Uterus (tissue), 4 donors: ENCODE measurements around the gene CCNDBP1. TPM values are rescaled to one million over a fixed set of nuclear protein-coding genes. Genes with fewer than 3 reads are reported as not detected.
"Not testable (repeated sequence)": the region's sequence is repeated elsewhere in the genome, so short reads cannot be mapped to it uniquely, and the experiment has no call there.

Experiments
- DNase-seq, 2 donors: peaks; one replicate each; pipeline ENCODE4 v3.0.0-alpha.2; 2019 to 2020
- H3K27ac ChIP-seq, 2 donors: fragments of 200-600 bp; sonication (generic); 1 replicate in 1 of 2; 2 replicates in 1 of 2; pipeline ENCODE4 v1.5.1; 2016 to 2018
- H3K27me3 ChIP-seq, 2 donors: fragments of 200-600 bp; sonication (generic); one replicate each; pipeline ENCODE4 v1.5.1; 2018 to 2019; ENCODE audit warnings: control low read depth in 1 of 2
- H3K36me3 ChIP-seq, 2 donors: fragments of 200-600 bp; sonication (generic); one replicate each; pipeline ENCODE4 v1.5.1; 2019; ENCODE audit warnings: control low read depth in 1 of 2
- H3K4me1 ChIP-seq, 2 donors: fragments of 200-600 bp; sonication (generic); one replicate each; pipeline ENCODE4 v1.5.1; 2018 to 2019; ENCODE audit warnings: control low read depth in 1 of 2
- H3K4me3 ChIP-seq, 2 donors: fragments of 200-600 bp; sonication (generic); 1 replicate in 1 of 2; 2 replicates in 1 of 2; pipeline ENCODE4 v1.5.1; 2018 to 2019; ENCODE audit warnings: mild to moderate bottlenecking in 1 of 2
- H3K9me3 ChIP-seq, 2 donors: fragments of 200-600 bp; sonication (generic); one replicate each; pipeline ENCODE4 v1.5.1; 2019; ENCODE audit warnings: control low read depth in 1 of 2
- POLR2A ChIP-seq, 2 donors: fragments of 450-650 bp; IDR thresholded peaks; one replicate each; pipeline ENCODE4 v1.6.1; 2016; ENCODE audit warnings: antibody characterized with exemption in 2 of 2, mild to moderate bottlenecking in 1 of 2, moderate library complexity in 1 of 2
- intact Hi-C: fragments of 100-400 bp; cut with DNase I; formaldehyde crosslinking; loops from one replicate; pipeline ENCODE4 v1.15.1; 2023; ENCODE audit warnings: low total_unique reads
- total RNA-seq, 4 donors: library from RNA; depleted of rRNA in 3 of 4; stranded (reverse); fragments of >200 nt in 3 of 4; gene quantifications; one replicate each; pipeline versions ENCODE4 v1.1.0 to v1.2.4, GENCODE V29; 2014 to 2023
- TF ChIP-seq, protein P1 (sequence below), 4 experiments: fragments of 200-600 bp in 2 of 4; fragments of 450-650 bp in 2 of 4; sonication (generic) in 2 of 4; IDR thresholded peaks; one replicate each; pipeline ENCODE4 v1.5.1; 2016 to 2019; ENCODE audit warnings: antibody characterized with exemption in 4 of 4, mild to moderate bottlenecking in 2 of 4, moderate library complexity in 1 of 4
- donor health status: DM: yes; HTN: yes; CAD: no.

Gene CCNDBP1
- total RNA-seq, 4 donors from 2014 or later, result 27.9 to 45.6 (median 44.0) TPM

DNA sequence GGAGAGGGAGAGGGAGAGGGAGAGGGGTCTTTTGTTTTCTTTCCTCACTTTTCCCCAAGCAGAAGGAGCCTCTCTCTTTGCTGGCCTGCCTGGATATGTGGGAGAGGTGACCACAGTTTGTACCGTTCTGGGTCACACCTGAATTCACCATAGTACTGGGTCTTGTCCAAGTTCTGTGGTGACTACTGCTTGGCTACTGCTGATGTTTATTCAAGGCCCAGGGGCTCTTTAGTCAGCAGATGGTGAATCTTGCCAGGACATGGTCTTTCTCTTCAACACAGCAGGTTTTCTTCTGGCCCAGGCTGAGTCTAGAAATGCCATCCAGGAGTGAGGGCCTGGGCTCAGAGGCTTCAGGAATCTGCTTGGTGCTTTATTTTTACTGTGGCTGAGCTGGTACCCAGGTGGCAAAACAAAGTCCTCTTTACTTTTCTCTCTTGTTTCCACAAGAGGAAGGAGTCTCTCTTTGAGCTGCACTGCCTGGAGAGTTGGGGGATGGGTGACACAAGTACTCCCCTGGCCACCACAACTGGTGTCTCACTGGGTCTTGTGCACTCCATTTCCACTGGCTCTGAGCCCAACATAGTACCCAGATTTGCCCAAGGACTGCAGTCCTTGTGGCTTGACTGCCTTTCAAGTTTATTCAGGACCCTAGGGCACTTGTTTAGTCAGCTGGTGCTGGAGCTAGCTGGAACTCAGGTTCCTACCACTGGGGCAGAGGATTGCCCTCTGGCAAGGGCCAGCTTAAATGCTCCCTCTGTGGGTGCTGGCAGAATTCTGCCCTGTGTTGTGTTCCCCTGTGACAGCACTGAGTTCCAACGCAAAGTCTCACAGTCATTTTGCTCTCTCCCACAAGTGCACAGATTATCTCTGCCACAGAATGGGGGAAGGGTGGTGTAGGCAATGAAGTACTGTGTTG is 16.8 kb upstream of the CCNDBP1 start:
- intact Hi-C loops, result no loop called here
- no peak for DNase-seq
- Histone ChIP-seq H3K4me1 (no peaks in the 10 kb centered on the region), H3K4me3 (no peak overlapping the region), H3K9me3 (peaks cover 0 to 3% of the 10 kb centered on the region in 2 donors), H3K27ac (no peak overlapping the region), H3K36me3 (no peaks in the 10 kb centered on the region), H3K27me3 (no peaks in the 10 kb centered on the region)
- no peak for TF ChIP-seq POLR2A (IDR thresholded peaks at IDR 0.05)
- TF ChIP-seq, protein P1, sequence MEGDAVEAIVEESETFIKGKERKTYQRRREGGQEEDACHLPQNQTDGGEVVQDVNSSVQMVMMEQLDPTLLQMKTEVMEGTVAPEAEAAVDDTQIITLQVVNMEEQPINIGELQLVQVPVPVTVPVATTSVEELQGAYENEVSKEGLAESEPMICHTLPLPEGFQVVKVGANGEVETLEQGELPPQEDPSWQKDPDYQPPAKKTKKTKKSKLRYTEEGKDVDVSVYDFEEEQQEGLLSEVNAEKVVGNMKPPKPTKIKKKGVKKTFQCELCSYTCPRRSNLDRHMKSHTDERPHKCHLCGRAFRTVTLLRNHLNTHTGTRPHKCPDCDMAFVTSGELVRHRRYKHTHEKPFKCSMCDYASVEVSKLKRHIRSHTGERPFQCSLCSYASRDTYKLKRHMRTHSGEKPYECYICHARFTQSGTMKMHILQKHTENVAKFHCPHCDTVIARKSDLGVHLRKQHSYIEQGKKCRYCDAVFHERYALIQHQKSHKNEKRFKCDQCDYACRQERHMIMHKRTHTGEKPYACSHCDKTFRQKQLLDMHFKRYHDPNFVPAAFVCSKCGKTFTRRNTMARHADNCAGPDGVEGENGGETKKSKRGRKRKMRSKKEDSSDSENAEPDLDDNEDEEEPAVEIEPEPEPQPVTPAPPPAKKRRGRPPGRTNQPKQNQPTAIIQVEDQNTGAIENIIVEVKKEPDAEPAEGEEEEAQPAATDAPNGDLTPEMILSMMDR (IDR thresholded peaks at IDR 0.05), result no peak

DNA sequence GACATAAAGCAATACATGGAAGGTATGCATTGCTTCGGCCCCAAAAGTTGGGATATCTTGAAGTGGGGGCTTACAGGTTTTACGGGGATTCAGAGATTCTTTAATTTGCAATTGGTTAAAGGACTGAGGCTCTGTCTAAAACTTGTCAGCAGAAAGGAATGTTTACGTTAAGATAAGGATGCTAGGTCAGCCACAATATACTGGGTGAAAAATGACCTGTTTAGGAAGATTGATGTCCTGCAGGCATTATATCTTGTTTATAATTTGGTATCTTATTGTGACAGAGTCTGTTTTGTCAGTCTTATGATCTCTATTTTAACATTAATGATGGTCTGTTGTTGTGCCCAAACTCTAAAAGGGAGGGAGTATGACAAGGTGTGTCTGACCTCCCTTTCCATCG is 15.3 kb upstream of the CCNDBP1 start:
- Histone ChIP-seq H3K27ac (no peak overlapping the region), H3K36me3 (no peaks in the 10 kb centered on the region), H3K4me3 (no peak overlapping the region), H3K9me3 (peaks cover 0 to 3% of the 10 kb centered on the region in 2 donors), H3K27me3 (no peaks in the 10 kb centered on the region), H3K4me1 (no peaks in the 10 kb centered on the region)
- TF ChIP-seq, protein P1 (IDR thresholded peaks at IDR 0.05), result no peak
- TF ChIP-seq POLR2A (IDR thresholded peaks at IDR 0.05), result no peak
- intact Hi-C loops, result no loop called here
- DNase-seq, result no peak

DNA sequence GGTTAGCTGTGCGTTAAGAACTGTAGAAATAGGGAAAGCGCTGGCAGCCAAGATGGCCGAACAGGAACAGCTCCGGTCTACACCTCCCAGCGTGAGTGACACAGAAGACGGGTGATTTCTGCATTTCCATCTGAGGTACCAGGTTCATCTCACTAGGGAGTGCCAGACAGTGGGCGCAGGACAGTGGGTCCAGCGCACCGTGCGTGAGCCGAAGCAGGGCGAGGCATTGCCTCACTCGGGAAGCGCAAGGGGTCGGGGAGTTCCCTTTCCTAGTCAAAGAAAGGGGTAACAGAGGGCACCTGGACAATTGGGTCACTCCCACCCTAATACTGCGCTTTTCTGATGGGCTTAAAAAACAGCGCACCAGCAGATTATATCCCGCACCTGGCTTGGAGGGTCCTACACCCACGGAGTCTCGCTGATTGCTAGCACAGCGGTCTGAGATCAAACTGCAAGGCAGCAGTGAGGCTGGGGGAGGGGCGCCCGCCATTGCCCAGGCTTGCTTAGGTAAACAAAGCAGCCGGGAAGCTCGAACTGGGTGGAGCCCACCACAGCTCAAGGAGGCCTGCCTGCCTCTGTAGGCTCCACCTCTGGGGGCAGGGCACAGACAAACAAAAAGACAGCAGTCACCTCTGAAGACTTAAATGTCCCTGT is 9.4 kb upstream of the CCNDBP1 start:
- DNase-seq, H3K4me1 ChIP-seq, intact Hi-C loops, H3K27ac ChIP-seq, H3K36me3 ChIP-seq, H3K4me3 ChIP-seq, H3K27me3 ChIP-seq, H3K9me3 ChIP-seq: not testable (repeated sequence)

DNA sequence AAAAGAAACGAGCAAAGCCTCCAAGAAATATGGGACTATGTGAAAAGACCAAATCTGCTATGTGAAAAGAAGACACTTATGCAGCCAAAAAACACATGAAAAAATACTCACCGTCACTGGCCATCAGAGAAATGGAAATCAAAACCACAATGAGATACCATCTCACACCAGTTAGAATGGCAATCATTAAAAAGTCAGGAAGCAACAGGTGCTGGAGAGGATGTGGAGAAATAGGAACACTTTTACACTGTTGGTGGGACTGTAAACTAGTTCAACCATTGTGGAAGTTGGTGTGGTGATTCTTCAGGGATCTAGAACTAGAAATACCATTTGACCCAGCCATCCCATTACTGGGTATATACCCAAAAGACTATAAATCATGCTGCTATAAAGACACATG is 8.1 kb upstream of the CCNDBP1 start:
- H3K9me3 ChIP-seq, DNase-seq, H3K4me1 ChIP-seq, H3K27ac ChIP-seq, H3K27me3 ChIP-seq, intact Hi-C loops, H3K36me3 ChIP-seq, H3K4me3 ChIP-seq: not testable (repeated sequence)

DNA sequence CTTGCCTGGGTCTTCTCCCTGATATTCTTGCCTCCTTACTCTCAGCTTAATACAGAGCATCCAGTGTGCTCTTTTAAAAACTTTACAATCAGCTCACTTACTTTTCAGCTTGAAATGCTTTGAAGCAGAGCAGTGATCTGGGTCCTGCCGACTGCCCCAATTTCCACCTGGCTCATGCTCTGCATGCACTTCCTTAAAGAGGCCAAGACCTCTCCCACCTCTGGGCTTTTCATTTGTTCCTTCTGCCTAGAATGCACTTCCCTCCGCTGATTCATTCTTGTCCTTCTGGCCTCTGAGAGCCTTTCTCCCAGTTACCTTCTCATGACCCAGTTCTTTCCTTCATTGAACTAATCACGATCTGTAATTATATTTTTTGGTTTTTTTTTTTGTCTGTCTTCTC is 1.9 kb upstream of the CCNDBP1 start:
- DNase-seq, result no peak
- no peak for TF ChIP-seq POLR2A (IDR thresholded peaks at IDR 0.05)
- TF ChIP-seq, protein P1 (IDR thresholded peaks at IDR 0.05), result no peak
- no peaks in the 10 kb centered on the region for H3K27me3 ChIP-seq
- H3K4me1 ChIP-seq, result no peaks in the 10 kb centered on the region
- no peak overlapping the region for H3K4me3 ChIP-seq
- H3K27ac ChIP-seq, result no peak overlapping the region
- intact Hi-C loops, result no loop called here
- H3K36me3 ChIP-seq, result no peaks in the 10 kb centered on the region
- H3K9me3 ChIP-seq, result no peaks in the 10 kb centered on the region

DNA sequence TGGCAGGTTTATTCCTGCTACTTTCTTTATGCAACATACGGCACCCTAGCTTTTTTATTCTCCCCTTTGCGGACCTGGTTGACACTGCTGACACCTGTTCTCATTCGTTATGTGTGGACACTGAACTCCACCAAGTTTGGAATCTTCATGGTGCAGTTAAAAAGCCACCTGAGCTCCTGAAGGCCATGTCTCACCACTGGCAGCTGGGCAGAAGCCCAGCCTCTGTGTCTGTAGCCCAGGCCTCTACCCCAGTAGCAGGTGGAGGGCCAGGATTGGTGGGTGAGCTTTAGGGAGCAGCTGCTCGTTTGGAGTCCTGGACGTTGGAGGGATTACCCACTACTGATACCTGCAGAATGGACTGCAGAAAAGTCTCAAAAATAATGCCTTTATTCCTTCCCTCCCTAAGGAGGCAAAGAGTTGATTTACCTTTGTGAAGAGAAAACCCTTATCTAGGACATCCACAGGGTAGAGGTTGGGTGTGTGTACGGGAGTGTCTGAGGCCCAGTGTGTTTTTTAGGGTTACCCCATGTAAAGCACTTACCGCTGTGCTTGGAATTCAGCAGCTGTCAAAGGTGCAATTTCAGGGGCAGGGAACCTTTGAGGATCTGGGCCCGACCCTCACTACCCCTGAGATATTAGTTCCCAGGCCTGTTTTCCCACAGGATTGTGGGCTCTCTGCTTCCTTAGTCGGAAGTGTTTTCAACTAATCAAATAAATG is 637 bp upstream of the CCNDBP1 start:
- intact Hi-C loops, result no loop called here
- H3K4me1 ChIP-seq, result no peaks in the 10 kb centered on the region

More for the DNA sequence above, 637 bp upstream of the CCNDBP1 start:
- H3K4me3 ChIP-seq, result peak overlapping the region in 1 of 2 donors; percentile 72
- DNase-seq, result no peak
- no peaks in the 10 kb centered on the region for H3K27me3 ChIP-seq
- H3K9me3 ChIP-seq, result no peaks in the 10 kb centered on the region
- no peaks in the 10 kb centered on the region for H3K36me3 ChIP-seq
- peak overlapping the region; percentile 69 to 91 for H3K27ac ChIP-seq
- TF ChIP-seq, protein P1 (IDR thresholded peaks at IDR 0.05), result no peak
- no peak for TF ChIP-seq POLR2A (IDR thresholded peaks at IDR 0.05)
